ENCODE measurements around the gene TBC1D22A. TPM values are rescaled to one million over a fixed set of nuclear protein-coding genes. Genes with fewer than 3 reads are reported as not detected.

The TBC1D22A gene
- total and polyA plus RNA-seq, 10 of the 15 experiments (the other 5 are each of a cell fraction or from before 2014, with no cell fraction given): 0.63 to 44.7 (median 27.4) TPM

DNA sequence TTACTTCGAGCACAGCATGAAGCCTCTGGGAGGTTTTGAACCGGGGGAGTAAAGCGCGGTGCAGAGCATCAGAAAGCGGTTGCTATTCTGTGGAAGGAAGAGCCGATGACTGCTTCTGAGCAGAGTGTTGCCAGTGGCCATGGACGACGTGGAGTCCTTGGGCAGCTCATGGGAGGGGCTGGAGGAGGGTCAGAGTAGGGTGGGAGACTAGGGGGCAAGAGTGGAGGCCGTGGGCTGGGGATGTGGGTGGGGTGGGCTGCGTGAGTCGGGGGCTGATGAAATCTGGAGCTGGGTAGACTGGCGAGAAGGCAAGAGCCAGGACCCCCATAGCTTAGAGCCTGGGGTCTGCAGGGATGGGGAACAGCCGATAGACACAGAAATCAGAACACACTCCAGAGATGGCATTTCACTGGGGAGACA, 40.2 kb downstream of the TBC1D22A start:
- DNase-seq (ENCODE audit: low read depth, low spot score): no peak
- no peak for FAIRE-seq
- SMC1A ChIA-PET (ENCODE audit: uncharacterized antibody, unreplicated experiment): interaction anchor here (0.8 to 6.6 kb wide), 11 partner anchors 22 to 239 kb away, joined by 3 to 100 read pairs (median 6); partner anchors contain the start of gene TBC1D22A

More for the DNA sequence above, 40.2 kb downstream of the TBC1D22A start:
- Histone ChIP-seq H3K27ac (ENCODE audit: control insufficient read depth, insufficient read depth) (no peak overlapping the region), H4K20me1 (ENCODE audit: control insufficient read depth, insufficient read depth) (no peaks in the 10 kb centered on the region; the same call in 1 of the 2 replicates), H2AFZ (ENCODE audit: control insufficient read depth, low read depth, low read length) (no peak overlapping the region), H3K9me3 (replicated peaks; ENCODE audit: control insufficient read depth, insufficient read depth, low read length) (no peaks in the 10 kb centered on the region), H3K4me3 (no peak overlapping the region), H3K36me3 (ENCODE audit: control insufficient read depth in 2 of 2, insufficient read depth in 2 of 2, low read length in 1 of 2) (peaks cover 44 to 55% of the 10 kb centered on the region in 2 experiments), H3K9ac (ENCODE audit: control insufficient read depth, insufficient read depth, low read length) (no peak overlapping the region), H3K4me1 (ENCODE audit: control insufficient read depth, insufficient read depth, low read length) (no peaks in the 10 kb centered on the region; the same call in 1 of the 2 replicates), H3K4me2 (ENCODE audit: control insufficient read depth, insufficient read depth) (no peak overlapping the region), H3K27me3 (replicated peaks in 1 of 2; ENCODE audit: control insufficient read depth in 2 of 2, insufficient read depth in 2 of 2, low read length in 1 of 2) (no peaks in the 10 kb centered on the region), H3K79me2 (ENCODE audit: control insufficient read depth, insufficient read depth, low read length) (peaks cover 9% of the 10 kb centered on the region)
- ChIA-PET RAD21 (ENCODE audit: unreplicated experiment) (interaction anchor here (0.6 to 9.7 kb wide), 10 partner anchors 14 to 239 kb away, joined by 3 to 199 read pairs (median 10); partner anchors contain the start of gene TBC1D22A), POLR2A (interaction anchor here (0.5 to 1.1 kb wide), 2 partner anchors 12 to 44 kb away, joined by 4 to 5 read pairs; no protein-coding TSS in a partner anchor), CTCF (interaction anchor here (0.6 to 9.0 kb wide), 21 partner anchors 8 to 239 kb away, joined by 3 to 297 read pairs (median 6); partner anchors contain the start of gene TBC1D22A)
- intact Hi-C loops (cut with micrococcal nuclease; ENCODE audit: unreplicated experiment) (loop anchor here (1.0 to 2.0 kb wide), 2 partner anchors 44 to 240 kb away; no protein-coding TSS in a partner anchor), in situ Hi-C loops (cut with MboI) (no loop called here)
- TF ChIP-seq RELB (IDR thresholded peaks at IDR 0.05; ENCODE audit: low read depth) (no peak), STAT3 (IDR thresholded peaks at IDR 0.05; ENCODE audit: low read depth, low read length) (no peak), POU2F2 (IDR thresholded peaks at IDR 0.05; ENCODE audit: borderline replicate concordance, low read depth, low read length) (no peak), DPF2 (IDR thresholded peaks at IDR 0.05) (no peak), PAX8 (IDR thresholded peaks at IDR 0.05) (no peak), YY1 (IDR thresholded peaks at IDR 0.05; ENCODE audit: low read depth, low read length) (no peak), IKZF1 (conservative IDR thresholded peaks at IDR 0.05) (no peak), FOXM1 (IDR thresholded peaks at IDR 0.05; ENCODE audit: low read depth, low read length) (no peak), POLR2AphosphoS5 (IDR thresholded peaks at IDR 0.05; ENCODE audit: low read length) (no peak), RBBP5 (conservative IDR thresholded peaks at IDR 0.05) (no peak), SMAD5 (IDR thresholded peaks at IDR 0.05; ENCODE audit: low read depth) (no peak), ZNF384 (IDR thresholded peaks at IDR 0.05; ENCODE audit: borderline replicate concordance, low read depth, low read length) (no peak), CBFB (IDR thresholded peaks at IDR 0.05; ENCODE audit: low read depth) (no peak), STAT1 (conservative IDR thresholded peaks at IDR 0.05) (no peak), IKZF2 (IDR thresholded peaks at IDR 0.05) (no peak)
- TF ChIP-seq, protein P1, sequence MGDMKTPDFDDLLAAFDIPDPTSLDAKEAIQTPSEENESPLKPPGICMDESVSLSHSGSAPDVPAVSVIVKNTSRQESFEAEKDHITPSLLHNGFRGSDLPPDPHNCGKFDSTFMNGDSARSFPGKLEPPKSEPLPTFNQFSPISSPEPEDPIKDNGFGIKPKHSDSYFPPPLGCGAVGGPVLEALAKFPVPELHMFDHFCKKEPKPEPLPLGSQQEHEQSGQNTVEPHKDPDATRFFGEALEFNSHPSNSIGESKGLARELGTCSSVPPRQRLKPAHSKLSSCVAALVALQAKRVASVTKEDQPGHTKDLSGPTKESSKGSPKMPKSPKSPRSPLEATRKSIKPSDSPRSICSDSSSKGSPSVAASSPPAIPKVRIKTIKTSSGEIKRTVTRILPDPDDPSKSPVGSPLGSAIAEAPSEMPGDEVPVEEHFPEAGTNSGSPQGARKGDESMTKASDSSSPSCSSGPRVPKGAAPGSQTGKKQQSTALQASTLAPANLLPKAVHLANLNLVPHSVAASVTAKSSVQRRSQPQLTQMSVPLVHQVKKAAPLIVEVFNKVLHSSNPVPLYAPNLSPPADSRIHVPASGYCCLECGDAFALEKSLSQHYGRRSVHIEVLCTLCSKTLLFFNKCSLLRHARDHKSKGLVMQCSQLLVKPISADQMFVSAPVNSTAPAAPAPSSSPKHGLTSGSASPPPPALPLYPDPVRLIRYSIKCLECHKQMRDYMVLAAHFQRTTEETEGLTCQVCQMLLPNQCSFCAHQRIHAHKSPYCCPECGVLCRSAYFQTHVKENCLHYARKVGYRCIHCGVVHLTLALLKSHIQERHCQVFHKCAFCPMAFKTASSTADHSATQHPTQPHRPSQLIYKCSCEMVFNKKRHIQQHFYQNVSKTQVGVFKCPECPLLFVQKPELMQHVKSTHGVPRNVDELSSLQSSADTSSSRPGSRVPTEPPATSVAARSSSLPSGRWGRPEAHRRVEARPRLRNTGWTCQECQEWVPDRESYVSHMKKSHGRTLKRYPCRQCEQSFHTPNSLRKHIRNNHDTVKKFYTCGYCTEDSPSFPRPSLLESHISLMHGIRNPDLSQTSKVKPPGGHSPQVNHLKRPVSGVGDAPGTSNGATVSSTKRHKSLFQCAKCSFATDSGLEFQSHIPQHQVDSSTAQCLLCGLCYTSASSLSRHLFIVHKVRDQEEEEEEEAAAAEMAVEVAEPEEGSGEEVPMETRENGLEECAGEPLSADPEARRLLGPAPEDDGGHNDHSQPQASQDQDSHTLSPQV (IDR thresholded peaks at IDR 0.05): no peak
- WGBS (ENCODE audit: insufficient coverage, insufficient replicate concordance, low lambda C conversion rate, missing lambda C conversion rate): 94% methylated on average over 13 of the region's 13 CpGs
- no TSS peak for BruUV-seq (replicated peaks)
- no peak for ATAC-seq

Data from GM12878 (cell line).